ENCODE results near the gene CALN1. TPM values are rescaled to one million over a fixed set of nuclear protein-coding genes. Genes with fewer than 3 reads are reported as not detected.

Gene CALN1
- total and polyA plus RNA-seq, 4 donors: 0.14 to 0.84 (median 0.24) TPM

GRCh38 chr7:72408966-72409637 lies 3.0 kb downstream of the CALN1 start:
- Histone ChIP-seq H3K9ac (ENCODE audit: low read depth in 1 of 2, low read length in 2 of 2) (no peak overlapping the region), H3K27ac (ENCODE audit: low read depth in 1 of 2, low read length in 2 of 2) (no peak overlapping the region), H3K4me3 (ENCODE audit: low read depth in 1 of 3, low read length in 3 of 3) (no peak overlapping the region), H3K36me3 (ENCODE audit: control insufficient read depth in 4 of 4, insufficient read depth in 3 of 4, low read depth in 1 of 4, low read length in 3 of 4) (no peaks in the 10 kb centered on the region), H3K4me1 (ENCODE audit: control insufficient read depth in 4 of 4, insufficient read depth in 4 of 4, low read length in 3 of 4) (no peaks in the 10 kb centered on the region), H3K27me3 (ENCODE audit: control insufficient read depth in 4 of 4, insufficient read depth in 4 of 4, low read length in 3 of 4) (no peaks in the 10 kb centered on the region), H3K9me3 (ENCODE audit: control insufficient read depth in 4 of 4, low read length in 3 of 4) (no peaks in the 10 kb centered on the region)
- DNase-seq (ENCODE audit: low spot score): no peak
- TF ChIP-seq ATF3 (IDR thresholded peaks at IDR 0.05): no peak
- TF ChIP-seq FOXA2 (IDR thresholded peaks at IDR 0.05): no peak
- no peak for TF ChIP-seq SP1 (IDR thresholded peaks at IDR 0.05)
- TF ChIP-seq REST (IDR thresholded peaks at IDR 0.05): no peak
- no peak for TF ChIP-seq TAF1 (conservative IDR thresholded peaks at IDR 0.05)
- TF ChIP-seq, protein P1, sequence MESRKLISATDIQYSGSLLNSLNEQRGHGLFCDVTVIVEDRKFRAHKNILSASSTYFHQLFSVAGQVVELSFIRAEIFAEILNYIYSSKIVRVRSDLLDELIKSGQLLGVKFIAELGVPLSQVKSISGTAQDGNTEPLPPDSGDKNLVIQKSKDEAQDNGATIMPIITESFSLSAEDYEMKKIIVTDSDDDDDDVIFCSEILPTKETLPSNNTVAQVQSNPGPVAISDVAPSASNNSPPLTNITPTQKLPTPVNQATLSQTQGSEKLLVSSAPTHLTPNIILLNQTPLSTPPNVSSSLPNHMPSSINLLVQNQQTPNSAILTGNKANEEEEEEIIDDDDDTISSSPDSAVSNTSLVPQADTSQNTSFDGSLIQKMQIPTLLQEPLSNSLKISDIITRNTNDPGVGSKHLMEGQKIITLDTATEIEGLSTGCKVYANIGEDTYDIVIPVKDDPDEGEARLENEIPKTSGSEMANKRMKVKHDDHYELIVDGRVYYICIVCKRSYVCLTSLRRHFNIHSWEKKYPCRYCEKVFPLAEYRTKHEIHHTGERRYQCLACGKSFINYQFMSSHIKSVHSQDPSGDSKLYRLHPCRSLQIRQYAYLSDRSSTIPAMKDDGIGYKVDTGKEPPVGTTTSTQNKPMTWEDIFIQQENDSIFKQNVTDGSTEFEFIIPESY (IDR thresholded peaks at IDR 0.05): no peak
- no peak for TF ChIP-seq HNF4A (conservative IDR thresholded peaks at IDR 0.05)
- no peak for TF ChIP-seq EGR1 (IDR thresholded peaks at IDR 0.05; ENCODE audit: low read depth in 2 of 2)
- no peak for TF ChIP-seq GABPA (IDR thresholded peaks at IDR 0.05 in 1 of 2, conservative IDR thresholded peaks at IDR 0.05 in 1 of 2)
- no peak for TF ChIP-seq RAD21 (IDR thresholded peaks at IDR 0.05)
- TF ChIP-seq NR2F2 (IDR thresholded peaks at IDR 0.05): no peak
- WGBS: 91% methylated on average over 11 of the region's 11 CpGs

DNA sequence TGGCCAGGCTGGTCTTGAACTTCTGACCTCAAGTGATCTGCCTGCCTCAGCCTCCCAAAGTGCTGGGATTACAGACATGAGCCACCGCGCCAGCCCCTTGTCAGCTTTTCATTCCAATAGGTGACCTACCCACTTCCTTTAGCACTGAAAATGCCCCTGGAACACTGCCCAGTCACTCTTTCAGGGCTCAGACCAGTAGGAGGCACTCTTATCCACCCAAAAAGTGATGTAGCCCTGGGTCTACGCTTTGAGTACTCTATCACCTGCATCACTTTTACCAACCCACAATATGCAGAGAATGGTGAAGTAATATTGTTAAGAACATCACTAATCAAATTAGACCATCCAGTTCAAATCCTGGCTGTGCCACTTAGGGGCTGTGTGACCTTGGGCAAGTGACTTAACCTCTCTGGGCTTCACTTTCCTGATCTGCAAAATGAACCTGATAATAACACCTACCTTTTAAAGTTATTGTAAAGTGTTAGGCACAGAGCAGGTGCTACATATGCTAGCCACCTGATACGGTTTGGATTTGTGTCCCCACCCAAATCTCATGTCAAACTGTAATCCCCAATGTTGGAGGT lies 5.2 kb downstream of the CALN1 start:
- DNase-seq (ENCODE audit: low spot score): no peak
- 86% methylated on average over 4 of the region's 4 CpGs for WGBS
- TF ChIP-seq TAF1 (conservative IDR thresholded peaks at IDR 0.05) (no peak), NR2F2 (IDR thresholded peaks at IDR 0.05) (no peak), RXRA (IDR thresholded peaks at IDR 0.05) (no peak), YY1 (IDR thresholded peaks at IDR 0.05) (no peak), CTCF (IDR thresholded peaks at IDR 0.05; ENCODE audit: low read depth, low read length, missing input control) (no peak), ATF3 (IDR thresholded peaks at IDR 0.05) (no peak), FOXA2 (IDR thresholded peaks at IDR 0.05) (no peak), FOXA1 (IDR thresholded peaks at IDR 0.05) (no peak), SP1 (IDR thresholded peaks at IDR 0.05) (no peak), GABPA (IDR thresholded peaks at IDR 0.05 in 1 of 2, conservative IDR thresholded peaks at IDR 0.05 in 1 of 2) (no peak), EGR1 (IDR thresholded peaks at IDR 0.05; ENCODE audit: low read depth in 2 of 2) (no peak), HNF4G (IDR thresholded peaks at IDR 0.05) (no peak), MAX (IDR thresholded peaks at IDR 0.05) (no peak)
- TF ChIP-seq, protein P1 (IDR thresholded peaks at IDR 0.05): no peak

More for the DNA sequence above, 5.2 kb downstream of the CALN1 start:
- no peak overlapping the region for H3K9ac ChIP-seq (ENCODE audit: low read depth in 1 of 2, low read length in 2 of 2)
- no peak overlapping the region for H3K4me3 ChIP-seq (ENCODE audit: low read depth in 1 of 3, low read length in 3 of 3)
- no peaks in the 10 kb centered on the region for H3K27me3 ChIP-seq (ENCODE audit: control insufficient read depth in 4 of 4, insufficient read depth in 4 of 4, low read length in 3 of 4)
- H3K36me3 ChIP-seq (ENCODE audit: control insufficient read depth in 4 of 4, insufficient read depth in 3 of 4, low read depth in 1 of 4, low read length in 3 of 4): no peaks in the 10 kb centered on the region
- H3K27ac ChIP-seq (ENCODE audit: low read depth in 1 of 2, low read length in 2 of 2): no peak overlapping the region
- H3K4me1 ChIP-seq (ENCODE audit: control insufficient read depth in 4 of 4, insufficient read depth in 4 of 4, low read length in 3 of 4): no peaks in the 10 kb centered on the region
- no peaks in the 10 kb centered on the region for H3K9me3 ChIP-seq (ENCODE audit: control insufficient read depth in 4 of 4, low read length in 3 of 4)

All from liver (tissue), 9 donors.